HG03025 (cell line): ENCODE results near the gene CAPN15.
"Not testable (repeated sequence)": the region's sequence is repeated elsewhere in the genome, so short reads cannot be mapped to it uniquely, and the experiment has no call there.

ENCODE experiments used
- ATAC-seq: cut with Tn5 transposase; IDR thresholded peaks from one replicate; pipeline ENCODE4 v1.9.1; 2021; ENCODE audit warnings: mild to moderate bottlenecking, moderate library complexity; ENCODE audit not compliant: unreplicated experiment, low FRiP score

The CAPN15 gene

GRCh38 chr16:588889-589657 is 61.6 kb downstream of the CAPN15 start:
- ATAC-seq = peak; percentile 73

- ATAC-seq = peak; percentile 57
Measured at GRCh38 chr16:589658-590187, 62.2 kb downstream of the CAPN15 start, which contains the start of gene RAB40C. Gene RAB40C, plus strand, starts transcription at chr16:590066. Its CDS starts 226 bp downstream, at chr16:590292.

- peak; percentile 0 for ATAC-seq
Measured at GRCh38 chr16:590188-590814, 62.8 kb downstream of the CAPN15 start.

DNA sequence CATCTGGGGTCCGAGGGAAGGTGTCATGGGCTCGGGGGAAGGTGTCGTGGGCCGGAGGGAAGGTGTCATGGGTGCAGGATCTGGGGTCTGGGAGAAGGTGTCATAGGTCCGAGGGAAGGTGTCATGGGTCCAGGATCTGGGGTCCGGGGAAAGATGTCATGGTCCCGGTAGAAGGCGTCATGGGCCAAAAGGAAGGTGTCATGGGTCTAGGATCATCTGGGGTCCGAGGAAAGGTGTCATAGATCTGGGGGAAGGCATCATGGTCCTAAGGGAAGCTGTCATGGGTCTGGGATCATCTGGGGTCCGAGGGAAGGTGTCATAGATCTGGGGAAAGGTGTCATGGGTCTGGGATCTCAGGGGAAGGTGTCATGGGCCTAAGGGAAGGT is 63.3 kb downstream of the CAPN15 start:
- no peak for ATAC-seq

- ATAC-seq = no peak
Measured at GRCh38 chr16:591231-591630, 63.7 kb downstream of the CAPN15 start.

DNA sequence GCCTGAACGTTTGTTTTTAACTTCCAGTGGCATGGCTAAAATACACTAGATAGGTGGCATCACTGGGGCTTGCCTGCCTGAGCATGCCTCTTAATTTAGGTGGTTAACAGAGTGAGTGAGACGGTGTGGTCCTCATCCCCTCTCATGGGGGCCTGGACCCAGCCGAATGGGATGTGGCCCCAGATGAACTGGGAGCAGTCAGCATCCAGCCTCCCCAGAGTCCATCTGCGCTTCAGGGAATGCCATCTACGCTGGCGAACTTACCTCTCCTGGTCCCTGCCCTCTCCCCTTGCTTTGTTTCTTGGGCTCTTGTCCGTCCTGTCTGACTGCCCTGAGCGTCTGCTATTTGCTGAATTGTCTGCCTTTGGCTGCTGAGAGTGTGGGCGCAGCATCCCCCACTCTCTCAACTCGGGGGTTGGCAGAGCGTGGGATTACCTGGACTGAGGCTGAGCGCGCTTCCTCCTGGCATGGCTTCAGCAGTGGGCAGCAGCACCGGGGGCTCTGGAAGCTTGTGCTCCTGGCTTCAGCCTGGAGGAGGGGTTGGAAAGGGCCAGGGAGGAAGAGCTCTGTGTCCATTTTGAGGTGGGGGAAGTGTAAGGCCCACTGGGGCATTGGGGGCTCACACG is 64.5 kb downstream of the CAPN15 start:
- no peak for ATAC-seq

DNA sequence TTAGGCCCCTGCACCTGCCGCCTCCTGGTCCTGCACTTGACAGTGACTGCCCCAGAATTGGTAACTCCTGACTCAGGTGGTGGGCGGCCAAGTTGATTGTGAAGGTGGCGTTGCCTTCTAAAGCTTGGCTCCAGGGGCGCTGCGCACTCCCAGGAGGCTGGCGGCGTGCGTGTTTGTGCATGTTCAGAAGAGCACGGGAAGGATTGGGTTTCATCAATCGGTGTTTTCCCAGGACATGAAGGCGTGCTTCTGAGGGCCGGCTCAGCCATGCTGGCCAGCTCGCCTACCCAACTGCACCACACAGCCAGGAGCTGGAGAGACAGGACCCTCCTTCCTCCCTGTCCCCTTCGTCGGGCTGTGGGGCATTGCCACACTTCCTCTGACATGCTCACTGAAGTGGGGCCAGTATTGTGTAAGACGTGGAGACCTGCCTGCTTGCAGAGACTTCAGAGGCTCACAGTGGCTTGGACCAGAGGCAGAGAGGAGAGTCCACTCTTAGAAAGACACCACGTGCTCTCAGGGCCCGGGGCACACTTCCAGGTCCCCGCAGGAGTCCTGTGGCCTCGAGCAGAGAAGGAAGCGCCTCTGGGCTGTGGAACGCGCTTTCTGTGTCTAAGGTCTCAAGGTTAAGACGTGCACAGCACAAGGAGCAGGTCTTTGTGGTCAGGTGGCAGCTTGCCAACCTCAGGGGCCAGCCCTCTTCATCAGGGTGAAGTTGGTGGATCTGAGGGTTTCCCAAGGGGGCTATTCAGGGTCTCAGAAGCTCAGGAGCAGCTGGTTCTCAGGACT is 65.2 kb downstream of the CAPN15 start:
- no peak for ATAC-seq

DNA sequence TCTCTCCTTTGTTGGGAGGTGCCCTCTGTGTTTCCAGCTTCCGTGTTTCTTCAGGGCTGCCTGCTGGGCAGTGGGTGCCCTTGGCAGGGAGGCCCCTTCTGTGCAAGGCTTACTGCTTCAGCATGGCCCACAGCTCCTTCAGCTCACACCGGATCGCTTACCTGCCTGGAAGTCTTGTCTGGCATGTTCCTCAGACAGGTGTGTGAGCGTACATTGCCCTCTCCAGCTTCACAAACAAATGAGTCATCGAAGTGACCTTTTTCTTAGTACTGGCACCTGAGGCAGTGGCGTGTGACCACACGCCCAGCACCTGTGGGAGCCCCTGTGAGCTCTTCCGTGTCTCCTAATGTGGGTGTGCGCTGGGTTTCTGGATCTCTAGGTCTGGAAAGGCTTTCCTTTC is 65.9 kb downstream of the CAPN15 start:
- no peak for ATAC-seq

DNA sequence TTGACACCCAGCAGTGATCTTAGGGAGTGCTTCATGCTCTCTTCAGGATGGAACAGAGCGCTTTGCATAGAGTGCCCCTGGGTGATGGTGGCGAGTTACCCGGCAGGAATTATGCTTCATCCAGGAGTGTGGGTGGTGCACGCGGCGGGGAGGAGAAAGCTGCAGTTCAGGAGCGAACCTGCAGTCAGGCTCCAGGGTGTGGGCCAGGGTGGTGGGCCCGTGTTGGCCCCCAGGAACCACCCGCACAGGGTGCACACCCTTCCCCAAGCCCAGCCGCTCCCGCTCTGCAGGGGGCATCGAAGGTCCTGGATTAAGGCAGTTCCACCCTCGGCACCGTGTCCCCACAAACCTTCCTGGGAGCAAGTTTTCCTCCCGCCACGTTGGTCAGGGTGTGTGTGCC is 66.3 kb downstream of the CAPN15 start:
- no peak for ATAC-seq

GRCh38 chr16:595094-595528 is 67.6 kb downstream of the CAPN15 start:
- ATAC-seq = no peak

DNA sequence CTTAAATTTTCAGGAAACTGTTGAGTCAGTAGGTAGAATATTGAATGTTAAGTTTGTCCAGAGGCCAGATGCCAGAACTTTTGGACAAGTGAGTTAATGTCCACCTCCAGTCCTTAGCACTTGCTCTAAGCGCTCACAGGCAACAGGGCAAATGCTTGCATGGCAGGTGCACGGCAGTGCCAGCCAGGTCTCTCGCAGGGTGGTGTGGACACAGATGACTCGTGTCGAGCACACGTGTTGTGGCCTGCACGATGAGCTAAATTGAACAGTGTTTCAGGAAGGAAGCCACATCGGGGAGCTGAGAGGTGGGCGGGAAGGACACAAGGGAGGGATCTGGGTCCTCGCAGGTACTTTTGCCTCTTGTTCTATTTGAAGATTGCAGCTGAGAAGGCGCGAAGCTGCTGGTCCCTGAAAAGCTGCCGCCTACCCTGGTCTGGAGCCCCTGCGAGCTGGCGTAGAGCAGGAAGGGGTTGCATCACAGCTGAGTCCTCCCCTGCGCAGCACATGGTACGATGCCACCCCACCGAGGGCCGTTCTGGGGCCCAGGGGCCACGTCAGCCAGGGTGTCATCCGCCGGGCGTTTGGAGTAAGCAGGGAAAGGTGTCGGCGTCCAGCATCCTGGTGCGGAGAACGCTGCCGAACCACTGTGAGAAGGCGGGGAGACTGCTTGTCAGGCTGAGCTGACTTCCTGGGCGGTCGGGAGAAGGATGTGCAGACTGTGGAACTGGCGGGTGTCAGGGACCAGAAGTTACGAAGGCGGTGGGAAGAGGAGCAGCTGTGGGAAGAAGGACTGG is 68.6 kb downstream of the CAPN15 start:
- no peak for ATAC-seq

DNA sequence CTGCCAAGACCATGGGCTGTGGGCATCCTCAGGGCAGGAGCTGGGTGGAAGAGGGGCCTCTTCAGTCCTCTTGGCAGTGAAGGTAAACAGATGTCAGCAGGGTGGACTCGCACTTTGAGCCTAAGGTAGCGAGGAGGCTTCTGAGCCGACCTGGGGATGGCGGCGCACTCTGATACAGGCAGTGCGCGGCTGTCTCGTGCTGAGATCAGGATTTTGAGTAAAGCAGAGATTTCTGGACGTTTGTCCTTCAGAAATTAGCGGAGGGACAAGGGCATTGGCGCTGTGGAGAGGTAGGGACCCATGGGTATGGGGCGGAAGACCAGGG is 69.2 kb downstream of the CAPN15 start:
- ATAC-seq = no peak

DNA sequence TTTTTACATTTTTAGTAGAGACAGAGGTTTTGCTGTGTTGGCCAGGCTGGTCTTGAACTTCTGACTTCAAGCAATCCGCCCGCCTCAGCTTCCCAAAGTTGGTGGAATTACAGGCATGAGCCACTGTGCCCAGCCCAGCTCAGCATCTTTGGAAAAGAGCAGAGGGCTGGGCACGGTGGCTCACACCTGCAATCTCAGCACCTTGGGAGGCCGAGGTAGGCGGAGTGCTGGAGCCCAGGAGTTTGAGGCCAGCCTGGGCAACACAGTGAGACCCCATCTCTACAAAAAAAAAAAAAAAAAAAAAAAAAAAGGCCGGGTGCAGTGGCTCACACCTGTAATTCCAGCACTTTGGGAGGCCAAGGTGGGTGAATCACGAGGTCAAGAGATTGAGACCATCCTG is 70.1 kb downstream of the CAPN15 start:
- not testable (repeated sequence) for ATAC-seq

DNA sequence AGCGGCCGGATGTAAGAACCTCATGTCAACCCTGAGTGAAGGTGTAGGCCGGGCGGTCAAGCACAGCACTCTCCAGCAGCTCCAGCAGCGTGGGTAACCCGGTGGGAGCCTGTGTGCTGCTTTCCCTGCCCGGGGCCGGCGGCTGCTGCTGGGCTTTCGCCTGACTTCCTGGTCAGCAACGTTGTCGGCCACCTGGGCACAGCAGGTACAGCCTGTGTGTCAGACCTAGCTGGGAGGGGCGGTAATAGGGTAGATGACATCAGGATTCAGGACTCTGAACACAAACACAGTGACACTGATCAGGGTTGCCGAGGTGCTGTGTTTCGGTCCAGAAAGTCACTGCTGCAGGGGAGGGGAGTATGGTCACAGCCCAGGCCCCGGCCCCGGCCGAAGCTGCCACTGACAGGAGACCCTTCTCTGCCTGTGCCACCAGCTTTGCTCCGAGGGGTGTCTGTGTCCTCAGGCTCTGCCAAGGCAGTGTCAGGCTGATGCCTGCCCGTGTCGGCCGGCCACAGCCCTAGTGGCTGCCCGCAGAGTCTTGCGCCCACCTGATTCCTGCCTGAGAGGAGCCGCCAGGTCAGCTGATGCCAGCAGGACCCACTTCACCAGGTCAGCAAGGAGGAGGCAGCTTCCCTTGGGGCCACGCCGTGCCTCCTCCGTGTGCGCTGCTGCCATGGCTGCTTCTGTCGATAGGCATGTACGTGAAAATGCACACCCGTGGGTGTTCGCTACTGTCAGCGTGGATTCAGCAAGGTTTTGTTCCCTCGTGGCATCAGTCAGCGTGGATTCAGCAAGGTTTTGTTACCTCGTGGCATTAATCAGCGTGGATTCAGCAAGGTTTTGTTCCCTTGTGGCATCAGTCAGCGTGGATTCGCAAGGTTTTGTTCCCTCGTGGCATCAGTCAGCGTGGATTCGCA is 71.6 kb downstream of the CAPN15 start:
- no peak for ATAC-seq

DNA sequence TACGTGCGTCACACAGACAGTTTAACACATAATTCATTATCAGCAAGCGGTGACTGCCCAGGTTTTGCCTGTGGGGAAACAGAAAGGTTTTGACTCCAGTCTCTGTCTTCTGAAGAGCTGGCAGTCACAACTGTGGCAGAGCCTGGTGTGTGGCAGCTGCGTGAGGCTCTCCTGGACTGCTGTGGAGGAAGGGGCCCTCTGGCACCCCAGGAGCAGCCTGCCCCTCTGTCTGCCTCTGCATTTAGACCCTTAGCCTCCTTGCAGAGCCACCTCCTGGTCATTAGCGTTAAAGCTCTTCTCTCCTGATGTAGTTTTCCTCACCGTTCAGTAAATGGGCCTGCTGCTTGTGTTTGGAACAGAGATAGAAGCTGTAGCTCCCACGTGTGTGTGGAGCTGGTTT is 73.3 kb downstream of the CAPN15 start:
- no peak for ATAC-seq

DNA sequence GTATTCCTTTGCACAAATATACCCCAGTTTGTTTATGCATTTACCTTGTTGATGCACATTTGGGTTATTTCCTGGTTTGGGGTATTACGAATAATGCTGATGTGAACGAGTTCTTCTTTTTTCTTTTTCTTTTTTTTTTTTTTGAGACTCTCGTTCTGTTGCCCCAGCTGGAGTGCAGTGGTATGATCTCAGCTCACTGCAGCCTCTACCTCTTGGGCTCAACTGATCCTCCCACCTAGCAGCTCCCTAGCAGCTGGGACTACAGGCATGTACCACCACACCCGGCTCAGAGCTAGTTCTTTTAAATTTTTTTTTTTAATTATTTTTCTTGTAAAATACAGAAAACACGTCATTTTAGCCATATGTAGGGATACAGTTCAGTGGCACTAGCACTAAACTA is 76.4 kb downstream of the CAPN15 start:
- ATAC-seq = no peak
